CD4-positive, alpha-beta T cell treated with Interleukin-17A for 1 hour (primary cell): ENCODE data around the gene COL23A1.

Experiments
- DNase-seq: peaks from one replicate; pipeline ENCODE4 v3.0.0-alpha.2; 2020

COL23A1 gene

DNA sequence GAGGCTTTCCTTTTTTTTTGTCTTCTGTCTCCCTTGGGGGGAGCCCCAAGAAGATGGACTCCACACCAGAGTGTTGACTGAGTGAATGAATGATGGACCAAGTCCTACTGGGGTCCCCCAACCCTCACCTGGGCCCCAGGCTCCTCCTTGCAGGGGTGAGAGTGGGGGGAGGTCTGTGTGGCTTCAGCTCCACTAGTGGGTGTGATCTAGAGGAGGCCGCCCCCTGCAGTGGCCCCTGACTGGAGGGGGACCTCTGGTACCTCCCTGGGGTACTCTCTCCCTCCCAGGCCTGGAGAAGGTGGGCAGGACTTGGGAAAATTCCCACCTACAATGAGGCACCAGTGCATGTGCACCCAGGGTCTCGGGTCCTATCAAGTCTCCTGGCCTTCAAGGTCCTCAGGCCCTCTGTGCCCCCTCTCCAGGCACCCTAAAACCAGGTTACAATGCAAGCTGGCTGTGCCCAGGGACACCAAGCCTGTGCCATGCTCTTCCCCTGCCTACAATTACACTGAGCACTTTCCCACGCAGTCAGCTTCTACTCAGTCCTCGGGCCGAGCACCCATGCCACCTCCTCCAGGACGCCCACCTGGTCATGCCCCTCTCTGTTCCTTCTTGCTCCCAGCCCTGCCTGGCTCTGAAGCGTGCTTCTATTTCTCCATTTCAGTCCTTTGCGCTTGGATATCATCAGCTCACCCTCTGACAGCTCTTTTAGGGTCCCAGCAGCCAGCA, 240.4 kb downstream of the COL23A1 start:
- DNase-seq: no peak

DNA sequence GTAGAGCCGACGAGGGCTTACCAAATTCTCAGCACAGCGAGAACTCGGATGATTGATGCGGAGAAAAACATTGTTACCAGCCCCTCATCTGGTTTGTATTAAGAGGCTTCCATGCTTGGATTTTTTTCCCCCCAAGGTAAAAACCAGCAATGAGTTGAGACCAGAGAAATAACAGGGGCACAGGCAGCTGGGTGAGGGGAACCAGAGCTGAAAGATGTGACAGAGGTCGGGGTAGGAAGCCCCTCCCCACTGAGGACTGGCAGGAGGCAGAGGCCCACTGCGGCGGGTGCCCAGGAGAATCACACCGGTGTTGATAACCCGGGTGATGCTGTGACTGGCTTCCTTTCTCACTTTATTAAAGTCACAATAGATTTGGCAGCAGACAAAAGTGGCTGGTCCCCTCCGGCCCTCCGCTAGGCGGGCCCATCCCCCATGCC, 241.1 kb downstream of the COL23A1 start:
- no peak for DNase-seq

- no peak for DNase-seq
Measured at GRCh38 chr5:178348356-178349074, 241.7 kb downstream of the COL23A1 start.

DNA sequence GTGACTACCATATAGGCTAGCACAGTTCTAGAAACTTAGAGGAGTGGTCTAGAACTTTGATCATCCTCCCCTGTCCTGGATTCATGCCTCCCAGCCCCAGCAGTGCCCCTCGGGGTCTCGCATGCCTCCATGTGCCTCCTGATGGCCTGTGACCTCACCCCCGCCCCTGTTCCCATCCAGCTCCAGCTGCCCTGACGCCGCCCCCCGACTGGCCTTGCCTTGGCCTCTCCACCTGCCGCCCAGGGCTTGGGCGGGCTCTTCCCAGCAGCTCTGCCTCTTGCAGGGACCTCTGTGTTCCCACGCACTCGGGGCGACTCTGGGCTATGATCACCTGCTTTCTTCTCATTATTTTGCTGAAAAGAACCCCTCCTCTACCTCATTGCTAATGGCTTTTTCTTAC, 242.2 kb downstream of the COL23A1 start:
- DNase-seq: no peak

DNA sequence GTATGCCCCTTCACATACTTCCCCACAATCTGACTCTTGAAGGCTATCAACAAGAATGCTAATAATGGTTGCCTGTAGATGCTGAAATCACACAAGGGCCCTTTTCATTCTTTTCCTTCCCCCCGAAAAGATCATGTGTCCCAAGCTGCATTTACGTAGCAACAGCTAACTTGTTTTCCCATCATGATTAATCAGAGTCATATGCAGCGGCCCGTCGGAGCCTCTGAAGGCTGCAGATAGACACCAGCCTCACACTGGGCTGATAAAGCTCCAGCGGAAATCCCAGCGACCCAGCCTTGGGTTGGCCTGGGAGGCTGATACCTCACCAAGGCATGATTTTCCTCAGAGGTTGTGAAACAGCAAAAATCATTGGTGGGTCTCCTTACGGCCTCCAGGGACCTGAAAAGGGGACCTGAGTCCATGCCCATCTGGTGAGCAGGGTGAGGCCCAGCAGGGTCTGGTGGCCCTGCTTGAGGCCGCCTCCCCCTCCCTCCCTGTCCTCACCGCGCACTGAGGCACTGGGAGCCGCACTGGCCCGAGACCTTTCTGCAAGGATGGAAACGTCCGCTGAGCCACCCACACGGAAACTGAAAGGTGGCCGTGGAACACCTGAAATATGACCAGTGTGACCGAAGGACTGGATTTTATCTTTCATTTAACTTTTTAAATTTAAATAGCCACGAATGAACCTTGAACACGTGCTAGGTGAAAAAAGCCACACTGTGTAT, 243.4 kb downstream of the COL23A1 start:
- no peak for DNase-seq

DNA sequence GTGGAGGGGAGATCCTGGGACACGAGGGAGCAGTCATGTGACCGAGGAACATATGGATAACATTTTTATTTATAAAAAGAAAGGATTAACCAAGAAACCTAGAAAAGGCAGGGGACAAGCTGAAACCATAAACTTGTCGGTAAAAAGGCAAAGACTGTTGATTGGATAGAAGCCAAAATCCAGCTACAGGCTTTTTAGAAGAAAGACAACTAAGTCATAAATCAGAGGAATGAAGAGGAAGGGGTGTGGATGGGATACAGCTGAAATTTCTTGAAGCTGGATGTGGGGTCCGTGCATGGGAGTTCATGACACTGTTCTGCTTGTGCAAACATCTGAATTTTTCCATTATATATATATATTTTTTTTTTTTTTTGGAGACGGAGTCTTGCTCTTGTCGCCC, 246.9 kb downstream of the COL23A1 start:
- DNase-seq: no peak

GRCh38 chr5:178341851-178342140, 248.4 kb downstream of the COL23A1 start:
- DNase-seq: no peak

GRCh38 chr5:178341091-178341850, 248.9 kb downstream of the COL23A1 start:
- no peak for DNase-seq

DNA sequence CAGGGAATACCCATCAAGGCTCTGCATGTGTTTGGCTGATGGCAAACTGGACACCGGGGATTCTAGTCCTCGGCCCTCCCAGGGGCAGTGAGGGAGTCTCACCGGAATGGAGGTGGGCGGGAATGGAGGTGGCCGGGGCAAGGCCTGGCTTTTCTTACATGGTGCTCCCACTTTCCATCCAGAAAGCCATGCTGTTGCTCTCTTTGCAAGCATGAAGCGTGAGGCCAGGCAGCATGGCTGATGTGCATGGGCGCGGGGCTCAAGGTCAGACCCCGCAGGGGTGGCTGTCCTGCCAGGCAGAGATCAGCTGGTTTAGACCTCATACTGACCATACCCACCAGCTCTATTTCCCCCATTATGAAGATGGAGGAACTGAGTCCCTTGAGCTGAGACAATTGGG, 249.6 kb downstream of the COL23A1 start:
- no peak for DNase-seq

GRCh38 chr5:178340187-178340586, 250.0 kb downstream of the COL23A1 start:
- no peak for DNase-seq

DNA sequence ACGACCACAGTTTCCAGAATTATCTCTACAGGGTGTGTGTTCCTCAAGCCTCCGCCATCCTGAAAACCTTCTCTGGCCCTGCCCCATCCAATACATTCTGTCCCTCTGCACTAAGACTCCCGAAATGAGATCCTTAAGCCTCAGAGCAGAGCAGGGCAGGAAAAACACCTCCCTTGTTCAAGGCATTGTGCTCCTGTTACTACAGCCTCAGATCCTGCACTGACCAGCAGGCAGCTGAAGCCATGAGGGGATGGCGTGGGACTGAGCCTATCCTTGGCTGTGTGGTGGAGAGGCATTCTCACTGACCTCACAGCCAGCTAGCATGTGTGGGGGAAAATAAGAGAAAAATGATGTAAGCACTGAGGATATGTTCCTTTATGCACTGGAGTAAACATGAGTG, 250.9 kb downstream of the COL23A1 start:
- DNase-seq: no peak

DNA sequence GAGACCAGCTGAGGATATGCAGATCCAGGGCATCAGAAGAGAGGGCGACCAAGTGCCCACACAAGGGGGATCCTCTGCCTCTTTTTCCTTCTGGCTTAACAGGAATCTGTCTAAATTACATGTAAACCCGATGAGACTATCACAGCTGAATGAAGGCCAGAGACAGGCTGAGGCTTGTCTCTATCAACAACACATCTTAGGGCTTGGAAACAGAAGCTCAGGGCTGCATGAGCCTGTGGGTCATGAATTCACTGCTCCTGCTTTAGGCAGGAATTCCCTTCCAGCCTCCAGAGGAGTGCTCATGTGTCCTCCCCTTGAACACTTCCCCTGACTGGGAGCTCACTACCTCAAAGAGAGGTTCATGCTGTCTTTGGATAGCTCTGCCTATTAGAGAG, 251.4 kb downstream of the COL23A1 start:
- no peak for DNase-seq

DNA sequence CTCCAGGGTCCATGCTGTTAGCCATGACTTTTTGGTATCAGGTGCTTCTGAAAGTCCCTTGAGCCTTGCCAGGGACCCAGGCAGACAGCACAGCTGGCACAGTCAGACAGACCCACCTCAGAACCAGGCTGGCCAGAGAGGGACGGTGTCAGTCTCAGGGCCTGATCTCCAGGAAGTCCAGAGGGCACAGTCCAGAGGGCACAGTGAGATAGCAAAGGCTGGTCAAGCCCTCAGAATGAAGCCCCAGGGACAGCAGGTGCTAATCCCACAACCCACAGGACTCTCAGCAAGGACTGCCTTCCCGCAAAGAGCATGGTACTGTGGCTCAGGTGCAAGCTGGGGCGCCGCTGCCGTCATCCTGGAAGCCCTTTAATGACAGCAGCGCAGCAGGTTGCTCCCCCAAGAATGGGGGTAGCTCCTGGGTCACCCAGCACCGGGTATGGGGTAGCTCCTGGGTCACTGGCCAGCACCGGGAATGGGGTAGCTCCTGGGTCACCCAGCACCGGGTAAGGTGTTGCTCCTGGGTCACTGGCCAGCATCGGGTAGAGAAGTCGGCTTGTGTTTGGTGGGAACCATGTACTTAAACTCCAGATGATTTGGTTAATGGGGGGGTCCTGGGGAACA, 252.0 kb downstream of the COL23A1 start:
- no peak for DNase-seq

GRCh38 chr5:178337334-178337741, 252.9 kb downstream of the COL23A1 start:
- no peak for DNase-seq

- DNase-seq: no peak
Measured at GRCh38 chr5:178336889-178337288, 253.3 kb downstream of the COL23A1 start.

- no peak for DNase-seq
Measured at GRCh38 chr5:178335302-178336030, 254.7 kb downstream of the COL23A1 start.

- DNase-seq: no peak
Measured at GRCh38 chr5:178334861-178335260, 255.3 kb downstream of the COL23A1 start.

- no peak for DNase-seq
Measured at GRCh38 chr5:178333821-178334481, 256.2 kb downstream of the COL23A1 start.

DNA sequence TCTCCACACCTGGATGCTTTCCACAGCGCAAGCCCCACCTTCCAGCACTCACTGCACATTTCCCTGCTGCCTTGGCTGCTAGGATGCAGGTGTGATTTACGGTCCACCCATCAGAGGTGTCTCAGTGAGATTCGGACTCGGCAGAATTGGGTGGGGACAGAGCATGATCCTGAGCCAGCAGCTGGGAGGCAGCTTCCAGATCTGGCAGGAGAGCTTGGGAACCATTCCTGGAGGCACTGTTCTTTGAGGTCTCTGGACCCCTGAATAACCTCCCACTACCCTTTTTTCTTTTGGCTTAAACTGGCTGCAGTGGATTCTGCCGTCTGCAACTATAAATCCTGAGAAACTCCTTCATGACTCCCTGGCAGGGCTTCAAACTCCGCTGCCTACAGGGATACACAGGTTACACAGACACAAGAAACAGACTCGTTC, 258.0 kb downstream of the COL23A1 start:
- DNase-seq: no peak

DNA sequence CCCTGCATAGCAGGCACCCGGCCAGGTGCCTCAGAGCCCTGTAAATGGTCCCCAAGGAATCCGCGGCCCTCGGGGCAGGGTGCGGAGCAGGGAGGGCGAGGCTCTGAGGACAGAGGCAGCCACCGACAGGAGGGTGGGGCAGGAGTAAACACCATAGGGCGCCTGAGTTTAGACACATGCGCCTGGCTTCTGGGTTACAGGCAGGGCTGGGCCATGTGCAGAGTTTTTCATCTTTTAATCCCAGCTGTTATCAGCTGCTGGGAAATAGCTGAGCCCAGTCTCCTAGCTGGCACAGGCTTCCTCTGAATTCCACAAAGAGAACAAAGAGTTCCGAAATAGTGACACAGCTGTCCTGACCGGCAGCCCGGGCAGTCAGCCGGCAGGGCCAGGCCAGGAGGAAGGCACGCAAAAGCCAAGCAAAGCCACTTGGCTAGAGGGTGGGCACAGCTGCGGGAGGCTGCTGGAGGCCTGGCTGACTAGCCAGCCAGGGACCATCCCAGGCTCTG, 258.6 kb downstream of the COL23A1 start:
- DNase-seq: no peak

- no peak for DNase-seq
Measured at GRCh38 chr5:178330791-178331404, 259.3 kb downstream of the COL23A1 start.
